GM19025 (cell line): ENCODE results near the gene CCL27.
"Not testable (repeated sequence)": the region's sequence is repeated elsewhere in the genome, so short reads cannot be mapped to it uniquely, and the experiment has no call there.

Source experiments
- ATAC-seq: cut with Tn5 transposase; IDR thresholded peaks from one replicate; pipeline ENCODE4 v1.9.1; 2021; ENCODE audit warnings: mild to moderate bottlenecking, low read depth, moderate library complexity; ENCODE audit not compliant: unreplicated experiment

The CCL27 gene

DNA sequence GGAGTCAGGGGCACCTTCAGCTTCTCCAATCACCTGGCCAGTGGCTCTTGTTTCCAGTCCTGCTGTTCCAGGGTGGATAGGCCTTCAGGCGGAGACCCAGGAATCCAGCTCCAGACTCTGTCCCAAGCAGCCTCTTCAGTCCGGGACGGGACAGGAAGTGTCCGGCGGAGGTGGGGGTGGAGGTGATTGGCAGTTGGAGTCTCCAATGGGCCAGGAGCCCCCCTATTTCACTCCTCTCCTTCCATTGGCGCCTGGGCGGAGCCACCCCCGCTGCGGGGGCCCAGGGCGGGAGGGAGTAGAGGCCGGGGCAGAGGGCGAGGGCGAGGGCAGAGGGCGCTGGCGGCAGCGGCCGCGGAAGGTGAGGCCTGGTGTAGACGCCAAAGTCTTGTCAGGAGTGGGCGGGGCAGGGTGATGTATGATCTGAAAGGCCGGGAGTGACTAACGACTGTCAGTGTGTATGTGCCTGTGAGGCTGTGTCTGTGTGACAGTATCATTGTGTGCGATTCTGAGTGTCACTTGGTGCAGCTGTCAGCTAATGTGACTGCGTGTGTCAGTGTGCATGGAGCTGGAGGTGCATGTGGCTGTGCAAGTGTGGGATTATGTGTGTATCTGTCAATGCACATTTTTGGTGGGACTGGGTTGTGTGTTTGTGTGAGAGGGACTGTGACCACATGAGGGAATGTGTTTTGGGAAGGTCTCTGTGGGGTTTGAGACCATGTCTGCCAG is 10.4 kb downstream of the CCL27 start, which contains the start of gene IL11RA:
IL11RA (plus strand) TSS at position 310 of the 726 bp plus-strand sequence. CDS start 3,033 bp downstream, outside the sequence.
- ATAC-seq = no peak

DNA sequence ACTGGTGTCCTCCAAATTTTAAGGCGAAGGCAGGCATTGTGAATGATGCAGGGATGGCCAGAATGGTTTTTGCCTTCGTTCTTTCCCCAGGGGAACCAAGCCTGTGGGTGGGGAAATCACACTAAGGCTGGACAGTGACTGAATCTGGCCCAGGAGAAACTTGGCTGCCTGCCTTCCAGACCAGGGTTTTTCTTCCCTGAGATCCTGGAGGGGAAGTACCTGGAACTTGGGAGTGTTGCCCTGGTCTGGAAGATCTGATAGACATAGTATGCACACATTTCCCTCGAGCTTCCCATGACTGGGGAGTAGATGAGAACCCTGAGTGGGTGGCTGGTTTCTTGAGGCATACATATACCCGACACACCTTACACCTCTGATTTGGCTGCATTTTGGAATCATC is 11.1 kb downstream of the CCL27 start:
- no peak for ATAC-seq

DNA sequence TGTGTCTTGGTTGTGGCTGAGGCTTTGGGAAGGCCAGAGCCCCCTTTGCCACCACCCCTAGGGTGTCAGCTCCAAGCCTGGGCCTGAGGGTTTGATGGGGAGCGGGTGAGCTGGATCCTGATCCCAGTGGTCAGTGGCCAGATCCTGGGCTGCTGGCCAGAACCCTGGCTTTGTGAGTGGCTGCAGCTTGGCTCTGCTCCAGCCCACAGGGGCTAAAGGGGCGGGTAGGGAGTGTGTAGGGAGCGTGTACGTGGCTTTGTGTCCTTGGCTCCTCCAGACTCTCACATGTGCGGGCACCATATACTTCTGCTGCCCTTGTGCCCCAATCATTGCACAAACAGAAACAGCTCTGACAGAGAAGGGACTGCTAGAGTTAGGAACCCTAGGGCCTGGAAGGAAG is 11.6 kb downstream of the CCL27 start:
- no peak for ATAC-seq

DNA sequence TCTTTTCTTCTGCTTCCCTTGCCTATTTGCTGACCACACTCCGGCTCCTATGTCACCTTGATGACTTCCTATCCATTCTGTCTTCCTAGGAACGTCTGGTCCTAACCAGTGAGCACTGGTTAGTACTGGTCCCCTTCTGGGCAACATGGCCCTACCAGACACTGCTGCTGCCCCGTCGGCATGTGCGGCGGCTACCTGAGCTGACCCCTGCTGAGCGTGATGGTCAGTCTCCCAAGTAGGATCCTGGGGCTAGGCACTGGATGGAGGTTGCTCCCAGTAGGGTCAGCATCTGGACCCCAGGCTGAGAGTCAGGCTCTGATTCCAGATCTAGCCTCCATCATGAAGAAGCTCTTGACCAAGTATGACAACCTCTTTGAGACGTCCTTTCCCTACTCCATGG is 13.8 kb downstream of the CCL27 start:
- ATAC-seq = no peak

DNA sequence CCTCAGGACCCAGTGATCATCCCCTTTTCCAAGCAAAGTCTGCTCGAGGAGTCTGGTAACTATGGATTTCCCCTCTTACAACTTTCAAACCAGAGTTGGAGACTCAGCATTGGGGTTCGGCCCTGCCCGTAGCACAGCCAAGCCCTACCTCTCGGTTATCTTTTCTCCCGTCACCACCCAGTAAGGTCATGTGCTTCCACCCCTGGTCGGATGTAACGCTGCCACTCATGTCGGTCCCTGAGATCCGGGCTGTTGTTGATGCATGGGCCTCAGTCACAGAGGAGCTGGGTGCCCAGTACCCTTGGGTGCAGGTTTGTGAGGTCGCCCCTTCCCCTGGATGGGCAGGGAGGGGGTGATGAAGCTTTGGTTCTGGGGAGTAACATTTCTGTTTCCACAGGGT is 14.8 kb downstream of the CCL27 start:
- ATAC-seq = no peak

DNA sequence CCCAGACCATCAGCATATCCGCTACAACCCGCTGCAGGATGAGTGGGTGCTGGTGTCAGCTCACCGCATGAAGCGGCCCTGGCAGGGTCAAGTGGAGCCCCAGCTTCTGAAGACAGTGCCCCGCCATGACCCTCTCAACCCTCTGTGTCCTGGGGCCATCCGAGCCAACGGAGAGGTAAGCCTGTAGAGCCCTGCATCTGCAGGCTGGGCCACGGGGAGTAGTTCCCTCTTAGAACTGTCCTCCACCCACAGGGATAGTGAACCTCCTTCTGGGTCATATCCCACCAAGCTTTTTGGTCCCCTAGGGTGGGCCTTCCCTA is 15.4 kb downstream of the CCL27 start:
- ATAC-seq = no peak

DNA sequence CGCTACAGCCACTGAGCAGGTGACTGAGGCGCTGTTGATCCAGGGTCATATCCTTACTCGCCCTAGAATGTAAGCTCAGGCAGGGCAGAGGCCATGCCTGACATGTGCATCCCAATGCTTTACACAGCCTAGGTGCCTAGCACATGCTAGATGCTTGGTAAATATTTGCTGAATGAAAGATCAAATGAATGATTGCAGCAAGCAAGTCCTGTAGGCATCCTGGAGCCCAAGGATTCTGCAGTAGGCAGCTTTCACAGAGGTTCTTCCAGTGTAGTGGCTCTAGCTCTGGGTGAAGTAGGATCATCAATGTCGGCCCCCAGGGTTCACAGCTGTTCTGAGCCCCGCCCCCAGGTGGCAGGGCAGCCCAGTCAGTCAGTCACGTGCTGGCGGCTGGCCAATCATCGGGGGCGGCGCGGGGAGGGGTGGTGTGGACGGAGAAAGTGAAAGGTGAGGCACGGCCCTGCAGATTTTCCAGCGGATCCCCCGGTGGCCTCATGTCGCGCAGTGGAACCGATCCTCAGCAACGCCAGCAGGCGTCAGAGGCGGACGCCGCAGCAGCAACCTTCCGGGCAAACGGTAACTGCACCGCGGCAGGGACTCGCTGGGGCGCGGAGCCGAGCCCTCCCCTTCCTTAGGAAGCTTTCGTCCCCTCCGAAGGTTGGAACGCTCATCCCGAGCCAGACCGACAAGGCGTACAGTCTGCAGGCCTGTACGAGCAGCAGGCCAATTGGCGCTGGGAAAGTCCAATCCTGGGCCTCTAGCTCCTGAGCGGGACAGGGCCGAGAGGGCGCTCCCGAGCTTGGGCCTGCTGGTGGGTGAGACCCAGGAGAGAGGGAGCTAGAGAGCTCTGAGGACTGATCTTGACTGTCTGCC is 16.0 kb downstream of the CCL27 start, which contains the start of gene GALT:
GALT (plus strand) TSS at position 465 of the 873 bp plus-strand sequence; CDS start at position 495, 30 bp downstream.
- ATAC-seq = peak; percentile 86

DNA sequence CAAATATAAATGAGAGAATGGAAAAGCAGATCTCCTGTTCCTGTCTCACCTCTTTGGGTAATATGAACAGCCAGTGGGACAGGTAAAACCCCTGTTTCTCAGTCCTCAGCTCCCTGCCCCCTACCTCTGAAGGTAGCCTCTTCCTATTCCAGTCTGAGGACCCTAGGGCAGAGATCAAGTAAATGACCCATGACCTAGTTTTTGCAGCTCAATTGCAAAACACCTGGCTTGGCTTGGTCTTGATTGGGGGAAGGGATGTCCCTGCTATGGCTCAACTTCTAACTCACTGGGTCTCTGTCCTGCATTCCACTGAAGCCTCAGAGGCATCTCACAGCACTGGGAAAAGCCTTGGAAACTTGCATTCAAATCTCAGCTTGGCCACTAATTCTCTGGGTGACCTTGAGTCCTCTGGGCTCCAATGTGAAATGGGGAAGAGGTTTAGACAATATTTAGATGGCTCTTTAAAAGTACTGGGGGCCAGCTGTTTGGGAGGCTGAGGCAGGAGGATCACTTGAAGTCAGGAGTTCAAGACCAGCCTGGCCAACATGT is 17.6 kb downstream of the CCL27 start:
- ATAC-seq = no peak

DNA sequence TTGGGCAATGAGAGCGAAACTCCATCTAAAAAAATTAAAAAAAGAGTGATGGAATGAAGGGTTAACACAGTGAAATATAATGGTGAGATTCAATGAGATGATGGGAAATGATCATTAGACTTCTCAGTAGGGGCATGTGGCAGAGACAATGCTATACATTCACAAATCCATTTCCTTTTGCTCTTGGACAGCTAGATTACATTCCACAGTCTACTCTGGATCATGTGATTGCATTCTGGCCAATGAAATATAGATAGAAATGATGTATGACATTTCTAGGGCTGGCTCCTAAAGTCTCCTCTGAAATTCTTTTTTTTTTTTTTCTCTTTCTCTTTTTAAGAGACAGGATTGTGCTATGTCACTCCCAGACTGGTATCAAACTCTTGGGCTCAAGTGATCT is 19.8 kb downstream of the CCL27 start:
- no peak for ATAC-seq

DNA sequence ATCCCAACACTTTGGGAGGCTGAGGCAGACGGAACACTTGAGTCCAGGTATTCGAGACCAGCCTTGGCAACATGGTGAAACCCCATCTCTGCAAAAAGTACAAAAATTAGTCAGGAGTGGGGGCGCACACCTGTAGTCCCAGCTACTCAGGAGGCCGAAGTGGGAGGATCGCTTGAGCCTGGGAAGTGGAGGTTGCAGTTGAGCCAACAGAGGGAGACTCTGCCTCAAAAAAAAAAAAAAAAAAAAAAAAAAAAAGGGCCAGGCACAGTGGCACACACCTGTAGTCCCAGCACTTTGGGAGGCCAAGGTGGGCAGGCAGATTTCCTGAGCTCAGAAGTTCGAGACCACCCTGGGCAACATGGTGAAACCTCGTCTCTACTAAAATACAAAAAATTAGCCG is 23.1 kb downstream of the CCL27 start:
- ATAC-seq = not testable (repeated sequence)

DNA sequence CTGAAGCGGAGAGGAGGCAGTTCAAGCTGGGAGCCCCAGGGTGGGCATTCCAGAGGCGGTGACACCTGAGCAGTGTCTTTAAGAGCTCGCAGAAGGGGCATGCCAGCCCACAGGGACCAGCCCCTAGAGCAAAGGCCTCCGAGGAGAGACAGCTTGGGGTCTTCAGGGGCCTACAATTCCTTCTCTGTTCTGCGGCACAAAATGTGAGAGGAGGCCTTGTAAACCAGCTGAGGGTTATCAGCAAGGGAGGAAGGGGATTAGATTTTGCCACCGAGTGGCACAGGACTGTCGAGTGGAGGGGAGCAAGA is 24.4 kb downstream of the CCL27 start:
- ATAC-seq = no peak

DNA sequence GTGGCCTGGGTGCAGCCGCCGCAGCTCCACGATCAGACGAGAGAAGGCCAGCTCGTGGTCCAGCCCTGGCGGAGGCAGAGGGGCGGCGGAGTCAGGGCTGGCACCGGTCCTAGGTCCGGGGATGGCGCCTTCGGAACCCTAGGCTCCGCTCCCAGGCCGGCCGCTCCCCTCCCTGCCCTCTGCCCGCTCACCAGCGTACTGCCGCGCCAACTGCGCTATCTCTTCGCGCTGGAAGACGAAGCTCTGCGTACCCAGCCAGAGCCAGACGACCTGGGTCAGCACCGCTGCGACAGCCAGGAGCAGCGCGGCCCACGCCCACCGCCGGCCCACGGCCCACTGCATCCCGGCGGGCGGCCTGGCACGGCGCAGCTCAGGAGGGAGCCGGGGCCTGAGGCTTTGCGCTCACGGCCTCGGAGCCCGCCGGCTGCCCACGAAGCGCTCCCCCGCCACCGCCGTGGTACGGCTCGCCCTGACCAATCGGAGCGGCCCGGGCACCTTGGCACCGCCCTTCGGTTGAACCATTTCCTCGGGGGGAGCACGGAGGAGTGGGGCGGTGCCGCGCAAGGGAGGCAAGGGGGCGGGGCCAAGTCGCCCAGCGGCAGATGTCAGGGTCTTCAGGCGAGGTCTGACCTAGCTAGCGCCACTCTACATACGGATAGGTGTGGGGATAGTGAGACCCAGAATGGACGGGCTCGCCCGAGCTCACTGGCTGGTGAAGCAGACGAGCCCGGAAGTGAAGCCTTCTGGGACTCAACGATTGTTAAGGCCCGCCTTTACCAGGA is 24.9 kb downstream of the CCL27 start, which contains the start of gene SIGMAR1:
SIGMAR1 (minus strand) TSS at position 432 of the 782 bp plus-strand sequence; CDS start at position 342, 90 bp downstream.
- peak; percentile 92 for ATAC-seq

DNA sequence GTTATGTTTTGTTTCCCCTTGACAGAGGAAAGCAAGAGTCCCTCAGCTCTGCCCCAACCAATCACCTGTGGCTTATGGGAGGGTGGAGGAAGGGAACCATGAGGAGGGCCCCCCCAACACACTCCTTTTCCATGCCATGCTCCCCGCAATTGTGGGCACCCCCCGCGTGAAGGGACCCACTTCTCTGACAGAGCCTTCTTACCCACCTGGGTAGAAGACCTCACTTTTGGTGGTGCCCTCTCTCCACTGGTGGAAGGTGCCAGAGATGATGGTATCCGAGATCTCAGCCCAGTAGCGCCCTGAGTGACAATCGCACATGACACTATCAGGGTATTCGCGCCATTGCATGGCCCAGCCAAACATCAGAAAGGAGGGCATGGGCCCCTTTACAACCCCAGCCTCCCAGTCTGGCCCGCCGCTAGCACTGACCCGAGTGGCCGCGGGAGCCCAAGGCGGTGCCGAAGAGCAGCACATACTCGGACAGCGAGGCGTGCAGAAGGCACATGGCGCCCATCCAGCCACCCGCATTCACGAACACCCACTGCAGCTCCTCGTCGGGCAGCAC is 25.6 kb downstream of the CCL27 start:
- no peak for ATAC-seq

DNA sequence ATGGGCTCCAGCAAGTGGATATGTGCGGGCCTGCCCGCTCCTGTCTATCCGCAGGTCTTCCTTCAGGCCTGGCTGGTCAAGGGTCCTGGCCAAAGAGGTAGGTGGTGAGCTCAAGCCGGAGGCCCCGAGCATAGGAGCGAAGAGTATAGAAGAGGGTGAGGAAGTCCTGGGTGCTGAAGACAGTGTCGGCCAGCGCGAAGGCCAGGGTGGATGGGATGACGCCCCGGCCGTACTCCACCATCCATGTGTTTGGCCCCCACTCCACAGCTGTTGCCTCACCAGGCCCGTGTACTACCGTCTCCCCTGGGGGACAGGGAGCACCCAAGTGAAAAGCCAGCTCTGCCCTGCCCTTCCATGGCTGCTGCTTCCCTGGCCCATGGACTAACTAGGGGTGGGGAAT is 26.9 kb downstream of the CCL27 start:
- ATAC-seq = no peak

DNA sequence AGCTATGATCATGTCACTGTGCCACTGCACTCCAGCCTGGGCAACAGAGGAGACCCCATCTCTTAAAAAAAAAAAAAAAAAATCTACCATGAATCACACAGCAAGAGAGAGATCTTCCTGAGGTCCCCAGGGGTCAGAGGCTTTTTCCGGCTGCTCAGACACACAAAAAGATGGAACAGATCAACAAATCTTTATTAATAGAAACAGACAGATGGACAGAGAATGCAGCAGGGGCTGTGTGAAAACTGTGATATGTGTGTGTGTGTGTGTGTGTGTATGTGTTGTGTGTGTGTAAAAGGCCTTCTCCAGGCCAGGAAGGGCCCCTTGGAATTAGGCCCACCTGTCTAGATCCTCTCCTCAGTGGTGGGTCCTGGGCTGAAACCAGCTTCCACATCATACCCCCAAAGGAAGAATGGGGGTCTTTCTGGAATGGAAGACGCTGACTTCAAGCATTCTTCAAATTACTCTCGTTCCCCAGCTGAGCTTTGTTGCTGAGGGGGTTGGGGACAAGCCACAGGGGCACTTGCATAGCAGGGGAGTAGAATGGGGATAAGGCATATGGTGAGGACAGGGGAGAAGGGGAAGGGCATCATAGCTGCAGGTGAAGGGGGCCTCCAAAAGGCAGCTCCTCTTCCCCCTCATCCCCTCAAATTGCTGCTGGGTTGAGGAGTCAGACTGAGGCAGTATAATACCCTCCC is 27.8 kb downstream of the CCL27 start:
- ATAC-seq = no peak

DNA sequence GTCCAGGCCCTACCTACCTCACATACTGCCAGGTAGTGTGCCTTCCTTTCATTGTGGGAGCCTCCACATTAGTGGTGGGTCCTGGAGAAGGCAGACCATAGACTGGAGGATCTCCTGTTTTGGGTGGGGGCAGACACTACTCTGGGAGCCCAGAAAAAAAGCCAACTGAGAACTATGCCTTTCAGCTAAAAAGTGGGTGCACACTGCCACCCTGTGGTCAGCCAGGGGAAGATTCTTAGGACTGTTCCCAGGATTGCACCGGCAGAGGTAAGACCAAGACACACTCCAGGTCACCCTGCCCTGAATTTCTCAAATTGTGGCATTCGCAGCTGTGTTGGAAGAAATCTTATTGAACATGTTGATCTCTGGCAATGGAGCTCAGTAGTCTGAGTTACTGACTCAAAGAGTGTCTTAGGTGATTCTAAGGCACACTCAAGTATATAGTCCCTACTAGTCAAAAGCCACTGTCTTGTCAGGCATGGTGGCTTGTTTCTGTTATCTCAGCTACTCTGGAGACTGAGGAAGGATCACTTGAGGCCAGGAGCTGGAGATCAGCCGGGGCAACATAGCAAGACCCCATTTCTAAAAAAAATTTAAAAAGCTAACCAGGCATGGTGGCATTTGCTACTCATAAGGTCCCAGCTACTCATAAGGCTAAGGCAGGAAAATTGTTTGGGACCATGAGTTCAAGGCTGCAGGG is 28.5 kb downstream of the CCL27 start:
- ATAC-seq = no peak

DNA sequence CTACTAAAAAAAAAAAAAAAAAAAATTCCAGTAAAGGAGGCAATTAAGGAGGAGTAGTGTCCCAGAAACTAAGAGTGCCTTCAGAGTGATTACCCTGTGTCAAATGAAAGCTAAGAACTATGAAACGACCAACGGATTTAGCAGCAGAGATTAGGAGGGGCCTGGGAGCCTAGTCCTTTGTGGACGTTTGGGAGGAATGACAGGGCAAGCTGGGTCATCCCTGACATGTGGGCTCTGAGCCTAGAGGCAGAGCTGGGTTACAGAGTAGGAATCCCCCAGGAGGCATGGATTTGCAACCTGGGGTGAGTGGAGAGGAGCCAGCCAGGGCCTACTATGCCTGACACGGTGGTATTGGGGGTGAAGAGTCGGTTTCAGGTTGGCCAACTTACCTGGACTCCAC is 29.3 kb downstream of the CCL27 start:
- ATAC-seq = no peak

DNA sequence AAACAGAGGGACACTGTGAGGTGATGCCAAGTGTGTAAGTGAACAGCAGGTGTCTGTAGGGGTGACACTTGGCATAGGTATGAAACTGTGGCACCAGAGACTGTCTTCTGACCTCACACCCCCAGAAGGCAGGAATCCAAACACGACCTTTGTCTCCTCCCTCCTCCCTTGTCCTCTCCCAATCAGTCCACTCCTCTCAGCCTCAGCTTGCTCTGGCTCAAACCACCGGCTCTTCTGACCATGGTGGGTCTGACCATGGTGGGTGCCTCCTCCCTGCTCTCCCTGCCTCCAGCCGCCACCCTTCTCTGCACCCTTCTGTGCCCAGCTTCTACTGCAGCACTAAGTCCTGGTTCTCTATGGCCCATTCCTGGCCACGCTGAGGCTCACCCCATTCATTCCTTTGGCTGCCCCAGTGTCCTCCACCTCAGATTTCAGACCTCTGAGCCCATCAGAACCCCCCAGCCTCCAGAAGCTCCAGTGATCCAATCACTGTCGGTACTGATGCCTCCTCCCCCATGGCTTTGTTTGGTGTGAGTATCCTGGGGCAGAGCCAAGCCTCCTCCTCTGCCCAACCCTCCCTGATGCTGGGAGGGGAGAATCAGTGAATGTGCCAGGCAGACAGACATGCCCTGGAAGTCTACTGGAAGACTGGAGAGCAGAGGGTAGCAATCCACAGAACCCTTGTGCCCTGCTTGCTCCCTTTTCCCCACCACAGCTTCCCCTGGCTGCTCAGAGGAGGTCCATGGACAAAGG is 31.9 kb downstream of the CCL27 start:
- ATAC-seq = no peak

DNA sequence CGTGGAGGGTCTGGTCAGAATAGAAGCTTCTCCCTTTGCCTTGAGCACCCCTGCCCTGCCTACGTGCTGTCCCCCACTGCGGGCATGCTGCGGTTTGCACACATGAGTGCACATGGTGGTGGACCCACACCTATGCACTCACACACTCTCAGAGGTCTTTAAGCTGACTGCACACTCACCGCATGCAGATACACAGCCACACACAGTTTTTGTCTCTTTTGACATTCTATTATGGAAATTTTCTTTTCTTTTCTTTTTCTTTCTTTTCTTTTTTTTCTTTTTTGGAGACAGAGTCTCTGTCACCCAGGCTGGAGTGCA is 33.0 kb downstream of the CCL27 start:
- ATAC-seq = no peak
